PC-9 (cell line): ENCODE data around the gene MTHFD2. TPM values are rescaled to one million over a fixed set of nuclear protein-coding genes. Genes with fewer than 3 reads are reported as not detected.

Experiments used
- BruUV-seq: library from RNA; stranded (reverse); fragments of 400-500 nt; replicated peaks from 2 replicates; lab custom pipeline; 2021; lab: Mats Ljungman, UMichigan
- CTCF ChIA-PET: fragments of 300-600 bp; sonication (Branson Sonifier 250); formaldehyde crosslinking; loops from one replicate; lab custom pipeline; 2022; ENCODE audit warnings: antibody characterized with exemption; lab: Charles Lee
- POLR2A ChIA-PET: fragments of 300-600 bp; sonication (Branson Sonifier 250); formaldehyde crosslinking; loops from one replicate; lab custom pipeline; 2022; ENCODE audit warnings: antibody characterized with exemption; ENCODE audit not compliant: unreplicated experiment; lab: Charles Lee
- DNase-seq, 2 experiments: peaks; one replicate each; pipeline versions ENCODE4 v3.0.0 to v3.0.0-alpha.2; 2015 to 2022; ENCODE audit warnings: mixed read lengths in 1 of 2
- H2AFZ ChIP-seq: fragments of 200-600 bp; sonication (generic); 2 replicates; pipeline ENCODE4 v1.8.1; 2017; ENCODE audit warnings: antibody characterized with exemption
- H3F3A ChIP-seq: fragments of 200-600 bp; sonication (generic); 2 replicates; pipeline ENCODE4 v1.8.1; 2017; ENCODE audit warnings: antibody characterized with exemption, mild to moderate bottlenecking, low read depth; ENCODE audit not compliant: insufficient read depth
- H3K27ac ChIP-seq: fragments of 200-600 bp; sonication (generic); 2 replicates; pipeline ENCODE4 v1.6.1; 2016; ENCODE audit warnings: mixed run types
- H3K27me3 ChIP-seq: fragments of 200-600 bp; sonication (generic); 2 replicates; pipeline ENCODE4 v1.6.1; 2016; ENCODE audit warnings: low read depth, mixed run types; ENCODE audit not compliant: insufficient read depth
- H3K36me3 ChIP-seq: fragments of 200-600 bp; sonication (generic); 2 replicates; pipeline ENCODE4 v1.6.1; 2016; ENCODE audit warnings: low read depth, mixed run types
- H3K4me1 ChIP-seq: fragments of 200-600 bp; sonication (generic); replicated peaks from 2 replicates; pipeline ENCODE4 v1.6.1; 2016; ENCODE audit warnings: mixed run types; ENCODE audit not compliant: insufficient read depth
- H3K4me2 ChIP-seq: fragments of 200-600 bp; sonication (generic); 2 replicates; pipeline ENCODE4 v1.6.1; 2017; ENCODE audit warnings: mixed run types
- H3K4me3 ChIP-seq: fragments of 200-600 bp; sonication (generic); 2 replicates; pipeline ENCODE4 v1.6.1; 2016; ENCODE audit warnings: mixed run types
- H3K79me2 ChIP-seq: fragments of 200-600 bp; sonication (generic); 2 replicates; pipeline ENCODE4 v1.6.1; 2017; ENCODE audit warnings: low read depth, mixed run types
- H3K9me2 ChIP-seq: fragments of 200-600 bp; sonication (generic); 2 replicates; pipeline ENCODE4 v1.8.1; 2017; ENCODE audit warnings: mild to moderate bottlenecking; ENCODE audit not compliant: insufficient read depth
- H3K9me3 ChIP-seq: fragments of 200-600 bp; sonication (generic); 2 replicates; pipeline ENCODE4 v1.8.1; 2016; ENCODE audit warnings: low read depth; ENCODE audit not compliant: insufficient read depth
- H4K20me1 ChIP-seq: fragments of 200-600 bp; sonication (generic); 2 replicates; pipeline ENCODE4 v1.8.1; 2017; ENCODE audit not compliant: insufficient read depth
- CTCF ChIP-seq: fragments of 200-600 bp; sonication (generic); conservative IDR thresholded peaks from 2 replicates; pipeline ENCODE4 v1.6.1; 2017; ENCODE audit warnings: mixed run types, antibody characterized with exemption, mild to moderate bottlenecking, moderate library complexity
- EZH2 ChIP-seq: fragments of 200-600 bp; sonication (generic); IDR thresholded peaks from 2 replicates; pipeline ENCODE4 v1.8.0; 2017; ENCODE audit warnings: antibody characterized with exemption, low read depth
- intact Hi-C: fragments of 100-400 bp; cut with micrococcal nuclease; formaldehyde crosslinking; loops from one replicate; pipeline ENCODE4 v1.10.0; 2022; ENCODE audit not compliant: unreplicated experiment
- total RNA-seq: library from RNA; stranded (reverse); gene quantifications from 2 replicates; pipeline ENCODE4 v1.2.3, GENCODE V29; 2021

The MTHFD2 gene
- total RNA-seq, 1 experiment from 2014 or later, result 192 TPM

GRCh38 chr2:74252036-74252435 lies 53.6 kb downstream of the MTHFD2 start:
- Histone ChIP-seq H3K27ac (no peak overlapping the region), H3K4me3 (no peak overlapping the region), H3K79me2 (no peaks in the 10 kb centered on the region), H4K20me1 (no peaks in the 10 kb centered on the region), H3K9me3 (no peaks in the 10 kb centered on the region), H3K36me3 (no peaks in the 10 kb centered on the region), H3K4me2 (no peak overlapping the region), H3F3A (no peaks in the 10 kb centered on the region), H3K27me3 (no peaks in the 10 kb centered on the region), H3K9me2 (no peaks in the 10 kb centered on the region), H2AFZ (no peak overlapping the region), H3K4me1 (no peaks in the 10 kb centered on the region)
- TF ChIP-seq EZH2, result no peak
- TF ChIP-seq CTCF, result no peak
- intact Hi-C loops, result loop anchor here (5.0 kb wide), 1 partner anchor 335 kb away; no protein-coding TSS in a partner anchor
- no peak for DNase-seq
- ChIA-PET POLR2A (no interaction called here), CTCF (no interaction called here)
- no TSS peak for BruUV-seq

- TF ChIP-seq CTCF (no peak), EZH2 (no peak)
- Histone ChIP-seq H3K79me2 (no peaks in the 10 kb centered on the region), H3K27me3 (no peaks in the 10 kb centered on the region), H3K4me1 (no peaks in the 10 kb centered on the region), H3F3A (no peaks in the 10 kb centered on the region), H3K27ac (no peak overlapping the region), H2AFZ (no peak overlapping the region), H3K9me3 (no peaks in the 10 kb centered on the region), H3K36me3 (no peaks in the 10 kb centered on the region), H3K4me3 (no peak overlapping the region), H3K9me2 (no peaks in the 10 kb centered on the region), H4K20me1 (no peaks in the 10 kb centered on the region), H3K4me2 (no peak overlapping the region)
- DNase-seq, result no peak
- intact Hi-C loops, result loop anchor here (5.0 kb wide), 1 partner anchor 334 kb away; no protein-coding TSS in a partner anchor
- POLR2A ChIA-PET, result interaction anchor here (0.6 kb wide), 1 partner anchor 254 kb away, joined by 7 read pairs; no protein-coding TSS in a partner anchor
- BruUV-seq, result no TSS peak
- CTCF ChIA-PET, result no interaction called here
Observed at GRCh38 chr2:74252862-74253261, 54.4 kb downstream of the MTHFD2 start.

GRCh38 chr2:74253306-74253970 lies 55.0 kb downstream of the MTHFD2 start:
- H3K79me2 ChIP-seq, result no peaks in the 10 kb centered on the region
- BruUV-seq, result no TSS peak
- ChIA-PET CTCF (no interaction called here), POLR2A (interaction anchor here (0.6 kb wide), 1 partner anchor 255 kb away, joined by 7 read pairs; no protein-coding TSS in a partner anchor)
- no peaks in the 10 kb centered on the region for H3K9me2 ChIP-seq
- no peak for DNase-seq
- no peaks in the 10 kb centered on the region for H3K27me3 ChIP-seq
- no peak overlapping the region for H3K4me2 ChIP-seq
- no peaks in the 10 kb centered on the region for H4K20me1 ChIP-seq
- H3F3A ChIP-seq, result no peaks in the 10 kb centered on the region
- no peak overlapping the region for H2AFZ ChIP-seq
- no peaks in the 10 kb centered on the region for H3K4me1 ChIP-seq
- H3K4me3 ChIP-seq, result no peak overlapping the region
- no peaks in the 10 kb centered on the region for H3K36me3 ChIP-seq
- intact Hi-C loops, result loop anchor here (5.0 kb wide), 1 partner anchor 334 kb away; no protein-coding TSS in a partner anchor
- H3K27ac ChIP-seq, result no peak overlapping the region
- no peaks in the 10 kb centered on the region for H3K9me3 ChIP-seq
- no peak for TF ChIP-seq EZH2
- TF ChIP-seq CTCF, result no peak
